Measurements from ENCODE around the gene SMARCB1. TPM values are rescaled to one million over a fixed set of nuclear protein-coding genes. Genes with fewer than 3 reads are reported as not detected.

The SMARCB1 gene
- total and polyA plus RNA-seq, 2 donors (not counting 1 experiment from before 2014, with no cell fraction given) = 179 to 190 TPM

DNA sequence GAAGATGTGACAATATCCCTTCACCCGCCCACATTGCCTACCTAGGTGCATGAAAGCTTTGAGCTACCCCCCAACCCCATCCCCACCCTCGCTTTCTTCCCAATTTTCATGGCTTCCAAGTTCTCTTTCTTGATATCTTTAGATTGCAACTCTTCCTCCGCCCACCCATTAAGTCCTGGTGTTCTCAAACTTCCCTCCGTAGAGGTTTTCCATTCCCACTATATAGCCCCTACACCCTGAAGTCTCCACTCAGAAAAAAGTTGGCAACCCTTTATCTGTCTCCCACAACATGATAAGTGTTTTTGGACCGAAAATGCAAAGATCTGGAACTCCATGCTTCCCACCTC, 36.4 kb upstream of the SMARCB1 start:
- peak overlapping the region; percentile 82 for H2AFZ ChIP-seq (ENCODE audit: insufficient read depth, low read depth, low read length, poor library complexity, severe bottlenecking)
- Mint-ChIP-seq H3K27ac (peak overlapping the region; percentile 87), H3K9me3 (ENCODE audit: insufficient read depth) (no peaks in the 10 kb centered on the region), H3K27me3 (no peaks in the 10 kb centered on the region), H3K4me3 (peak overlapping the region; percentile 85), H3K4me1 (peaks cover 51% of the 10 kb centered on the region)
- peak overlapping the region; percentile 89 for H3K9ac ChIP-seq (ENCODE audit: low read length)
- ChIA-PET CTCF (interaction anchor here (0.9 to 13.0 kb wide), 6 partner anchors 13 to 99 kb away, joined by 3 to 188 read pairs (median 4); partner anchors contain the start of genes C22orf15, CHCHD10 and MMP11), POLR2A (interaction anchor here (0.6 to 8.1 kb wide), 11 partner anchors 17 to 260 kb away, joined by 4 to 174 read pairs (median 13); partner anchors contain the start of genes C22orf15, CHCHD10, DERL3 and MMP11)
- TF ChIP-seq EZH2 (IDR thresholded peaks at IDR 0.05; ENCODE audit: borderline replicate concordance, insufficient read depth, low read depth, low read length, poor library complexity, severe bottlenecking) = no peak
- intact Hi-C loops (cut with micrococcal nuclease) = loop anchor here (1.0 kb wide), 1 partner anchor 33 kb away; no protein-coding TSS in a partner anchor
- H3K27ac ChIP-seq (ENCODE audit: low read length in 2 of 2) = peak overlapping the region; percentile 73 to 85
- H3K79me2 ChIP-seq (ENCODE audit: control insufficient read depth, insufficient read depth, low read length) = peaks cover 39% of the 10 kb centered on the region
- H3K4me1 ChIP-seq (ENCODE audit: control insufficient read depth in 2 of 2, insufficient read depth in 2 of 2, low read length in 2 of 2) = peaks cover 19 to 48% of the 10 kb centered on the region in 2 donors
- peak overlapping the region in 4 of 5 experiments; percentile 63 to 86 (median 65) for H3K4me3 ChIP-seq (ENCODE audit: control extremely low read depth in 1 of 5, extremely low read depth in 1 of 5, insufficient read depth in 1 of 5, low read depth in 2 of 5, low read length in 4 of 5)
- H3K36me3 ChIP-seq (replicated peaks in 1 of 2; ENCODE audit: control extremely low read depth in 1 of 2, control insufficient read depth in 1 of 2, extremely low read depth in 1 of 2, insufficient read depth in 2 of 2, low read length in 1 of 2) = peaks cover 0 to 2% of the 10 kb centered on the region in 2 experiments
- H3K27me3 ChIP-seq (replicated peaks in 1 of 4; ENCODE audit: control extremely low read depth in 1 of 4, control insufficient read depth in 3 of 4, insufficient read depth in 4 of 4, low read length in 3 of 4) = no peaks in the 10 kb centered on the region
- ATAC-seq (ENCODE audit: low read depth) = no peak
- WGBS (ENCODE audit: insufficient coverage) = 32% methylated on average over 5 of the region's 5 CpGs
- H4K20me1 ChIP-seq (ENCODE audit: control insufficient read depth, insufficient read depth, low read length, poor library complexity, severe bottlenecking) = no peaks in the 10 kb centered on the region
- DNase-seq = no peak
- no peaks in the 10 kb centered on the region for H3K9me3 ChIP-seq (ENCODE audit: control extremely low read depth in 1 of 3, control insufficient read depth in 2 of 3, insufficient read depth in 1 of 3, low read length in 2 of 3)
- peak overlapping the region; percentile 97 for H3K4me2 ChIP-seq (replicated peaks; ENCODE audit: low read depth, low read length, poor library complexity, severe bottlenecking)

DNA sequence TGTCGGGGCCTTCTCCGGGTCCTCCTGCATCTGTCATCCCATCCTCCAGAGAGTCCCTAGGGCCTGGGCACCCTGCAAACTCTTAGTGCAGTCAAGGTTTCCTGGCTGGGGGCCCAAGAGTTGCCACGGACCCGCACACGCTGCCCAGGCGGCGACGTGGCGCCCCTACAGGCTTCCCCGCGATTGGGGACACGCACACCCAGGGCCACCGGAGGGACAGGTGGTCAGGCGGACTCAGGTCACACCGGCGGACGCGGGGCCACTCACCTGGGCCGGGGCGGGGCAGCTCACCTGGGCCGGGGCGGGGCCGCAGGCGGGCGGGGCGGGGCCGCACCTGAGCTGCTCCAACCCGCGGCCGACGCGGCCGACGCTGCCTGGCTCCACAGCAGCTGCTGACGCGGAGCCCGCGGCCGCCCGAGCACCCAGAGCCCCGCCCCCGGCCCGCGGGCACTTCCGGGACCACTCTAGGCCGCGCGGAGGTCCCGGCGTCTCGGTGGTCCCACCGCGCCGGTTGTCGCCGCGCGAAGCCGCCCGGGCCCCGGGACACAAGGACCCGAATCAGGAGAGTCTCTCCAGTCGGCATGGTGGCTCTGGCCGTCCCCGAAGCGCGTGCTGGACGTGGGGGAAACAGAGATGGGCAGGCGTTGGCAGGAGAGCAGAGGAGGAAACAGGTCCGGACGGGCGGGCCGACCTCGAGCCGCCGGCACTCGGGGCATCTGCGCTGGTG, 35.9 kb upstream of the SMARCB1 start, which contains the start of gene ZNF70:
ZNF70 (minus strand) TSS at position 399 of the 727 bp plus-strand sequence. CDS start 5,972 bp downstream, outside the sequence.
- Histone ChIP-seq H3K4me3 (ENCODE audit: control extremely low read depth in 1 of 5, extremely low read depth in 1 of 5, insufficient read depth in 1 of 5, low read depth in 2 of 5, low read length in 4 of 5) (peak within 1 kb of the TSS; percentile 6 to 88 (median 83)), H3K9me3 (ENCODE audit: control extremely low read depth in 1 of 3, control insufficient read depth in 2 of 3, insufficient read depth in 1 of 3, low read length in 2 of 3) (peaks cover 0 to under 1% (median 0%) of the 10 kb centered on the region in 3 donors), H3K9ac (ENCODE audit: low read length) (peak within 1 kb of the TSS; percentile 89), H3K4me1 (ENCODE audit: control insufficient read depth in 2 of 2, insufficient read depth in 2 of 2, low read length in 2 of 2) (peaks cover 24 to 53% of the 10 kb centered on the region in 2 donors), H3K79me2 (ENCODE audit: control insufficient read depth, insufficient read depth, low read length) (peaks cover 39% of the 10 kb centered on the region), H4K20me1 (ENCODE audit: control insufficient read depth, insufficient read depth, low read length, poor library complexity, severe bottlenecking) (no peaks in the 10 kb centered on the region), H3K4me2 (replicated peaks; ENCODE audit: low read depth, low read length, poor library complexity, severe bottlenecking) (peak within 1 kb of the TSS; percentile 97), H3K27me3 (replicated peaks in 1 of 4; ENCODE audit: control extremely low read depth in 1 of 4, control insufficient read depth in 3 of 4, insufficient read depth in 4 of 4, low read length in 3 of 4) (no peaks in the 10 kb centered on the region), H3K36me3 (replicated peaks in 1 of 2; ENCODE audit: control extremely low read depth in 1 of 2, control insufficient read depth in 1 of 2, extremely low read depth in 1 of 2, insufficient read depth in 2 of 2, low read length in 1 of 2) (peaks cover 0 to 2% of the 10 kb centered on the region in 2 experiments), H3K27ac (ENCODE audit: low read length in 2 of 2) (peak within 1 kb of the TSS; percentile 85 to 98), H2AFZ (ENCODE audit: insufficient read depth, low read depth, low read length, poor library complexity, severe bottlenecking) (peak within 1 kb of the TSS; percentile 88)
- ChIA-PET CTCF (interaction anchor here (0.9 to 13.0 kb wide), 7 partner anchors 13 to 123 kb away, joined by 3 to 188 read pairs (median 4); partner anchors contain the start of genes C22orf15, CHCHD10 and MMP11), POLR2A (interaction anchor here (0.6 to 8.1 kb wide), 13 partner anchors 16 to 260 kb away, joined by 3 to 174 read pairs (median 12); partner anchors contain the start of genes C22orf15, CHCHD10, DERL3 and MIF)
- TF ChIP-seq EZH2 (IDR thresholded peaks at IDR 0.05; ENCODE audit: borderline replicate concordance, insufficient read depth, low read depth, low read length, poor library complexity, severe bottlenecking) = no peak
- TF ChIP-seq, protein P1, sequence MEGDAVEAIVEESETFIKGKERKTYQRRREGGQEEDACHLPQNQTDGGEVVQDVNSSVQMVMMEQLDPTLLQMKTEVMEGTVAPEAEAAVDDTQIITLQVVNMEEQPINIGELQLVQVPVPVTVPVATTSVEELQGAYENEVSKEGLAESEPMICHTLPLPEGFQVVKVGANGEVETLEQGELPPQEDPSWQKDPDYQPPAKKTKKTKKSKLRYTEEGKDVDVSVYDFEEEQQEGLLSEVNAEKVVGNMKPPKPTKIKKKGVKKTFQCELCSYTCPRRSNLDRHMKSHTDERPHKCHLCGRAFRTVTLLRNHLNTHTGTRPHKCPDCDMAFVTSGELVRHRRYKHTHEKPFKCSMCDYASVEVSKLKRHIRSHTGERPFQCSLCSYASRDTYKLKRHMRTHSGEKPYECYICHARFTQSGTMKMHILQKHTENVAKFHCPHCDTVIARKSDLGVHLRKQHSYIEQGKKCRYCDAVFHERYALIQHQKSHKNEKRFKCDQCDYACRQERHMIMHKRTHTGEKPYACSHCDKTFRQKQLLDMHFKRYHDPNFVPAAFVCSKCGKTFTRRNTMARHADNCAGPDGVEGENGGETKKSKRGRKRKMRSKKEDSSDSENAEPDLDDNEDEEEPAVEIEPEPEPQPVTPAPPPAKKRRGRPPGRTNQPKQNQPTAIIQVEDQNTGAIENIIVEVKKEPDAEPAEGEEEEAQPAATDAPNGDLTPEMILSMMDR (IDR thresholded peaks at IDR 0.05) = no peak
- Mint-ChIP-seq H3K27me3 (no peaks in the 10 kb centered on the region), H3K4me1 (peaks cover 55% of the 10 kb centered on the region), H3K4me3 (peak within 1 kb of the TSS; percentile 93), H3K9me3 (ENCODE audit: insufficient read depth) (no peaks in the 10 kb centered on the region), H3K27ac (peak within 1 kb of the TSS; percentile 99)
- intact Hi-C loops (cut with micrococcal nuclease) = loop anchor here (1.0 kb wide), 1 partner anchor 34 kb away; no protein-coding TSS in a partner anchor
- under 1% methylated on average over 78 of the region's 78 CpGs for WGBS (ENCODE audit: insufficient coverage)
- ATAC-seq (ENCODE audit: low read depth) (peak; percentile 56), DNase-seq (peak; percentile 92)
